T-cell (primary cell): ENCODE data around the gene HELZ2. TPM values are rescaled to one million over a fixed set of nuclear protein-coding genes. Genes with fewer than 3 reads are reported as not detected.

ENCODE experiments used
- ATAC-seq, 4 experiments: fragments of 200-7000 bp in 3 of 4; fragments of 150-1000 bp in 1 of 4; cut with Tn5 transposase; replicated peaks in 1 of 4; 1 replicate in 3 of 4; 2 replicates in 1 of 4; pipeline ENCODE4 v1.10.0; 2021; ENCODE audit warnings: moderate library complexity in 3 of 4, mild to moderate bottlenecking in 2 of 4, moderate number of reproducible peaks in 1 of 4
- CTCF ChIA-PET, 2 donors: fragments of 300-600 bp; sonication (Branson Sonifier 250); formaldehyde crosslinking; loops; one replicate each; lab custom pipeline; 2022; ENCODE audit warnings: antibody characterized with exemption in 2 of 2; lab: Charles Lee
- POLR2A ChIA-PET, 2 donors: fragments of 300-600 bp; sonication (Branson Sonifier 250); formaldehyde crosslinking; loops; one replicate each; lab custom pipeline; 2022; ENCODE audit warnings: antibody characterized with exemption in 2 of 2; lab: Charles Lee
- DNase-seq, 35 experiments: peaks; one replicate each; pipeline versions ENCODE4 v3.0.0 to v3.0.0-alpha.2; 2013 to 2023
- H3K27ac ChIP-seq: one replicate; pipeline ENCODE4 v1.5.1; 2013; ENCODE audit warnings: low read length
- H3K27me3 ChIP-seq, 2 experiments: replicated peaks in 1 of 2; 1 replicate in 1 of 2; 2 replicates in 1 of 2; pipeline versions ENCODE4 v1.6.1 to v1.7.0; 2013; ENCODE audit warnings: low read length in 1 of 2, mixed read lengths in 1 of 2; ENCODE audit not compliant: control insufficient read depth in 2 of 2, insufficient read depth in 2 of 2; ENCODE audit errors: extremely low read depth in 1 of 2
- H3K36me3 ChIP-seq, 2 donors: 1 replicate in 1 of 2; 2 replicates in 1 of 2; pipeline versions ENCODE4 v1.6.1 to v1.7.0; 2013; ENCODE audit warnings: low read length in 1 of 2; ENCODE audit not compliant: control insufficient read depth in 2 of 2, insufficient read depth in 1 of 2; ENCODE audit errors: extremely low read depth in 1 of 2
- H3K4me1 ChIP-seq, 2 experiments: 1 replicate in 1 of 2; 2 replicates in 1 of 2; pipeline versions ENCODE4 v1.6.1 to v1.7.0; 2013; ENCODE audit warnings: low read length in 2 of 2, mixed read lengths in 1 of 2; ENCODE audit not compliant: insufficient read depth in 2 of 2, control insufficient read depth in 1 of 2; ENCODE audit errors: extremely low read depth in 1 of 2
- H3K4me3 ChIP-seq, 2 donors: 1 replicate in 1 of 2; 2 replicates in 1 of 2; pipeline versions ENCODE4 v1.5.1 to v1.7.0; 2013; ENCODE audit warnings: mild to moderate bottlenecking in 2 of 2, low read length in 1 of 2, moderate library complexity in 1 of 2; ENCODE audit not compliant: control insufficient read depth in 1 of 2; ENCODE audit errors: extremely low read depth in 1 of 2
- H3K9me3 ChIP-seq: 2 replicates; pipeline ENCODE4 v1.7.0; 2013
- H3K27ac Mint-ChIP-seq, 2 donors: one replicate each; pipeline ENCODE4 v1.8.0; 2020 to 2021; ENCODE audit warnings: mild to moderate bottlenecking in 2 of 2, mixed read lengths in 2 of 2
- H3K27me3 Mint-ChIP-seq, 2 donors: one replicate each; pipeline ENCODE4 v1.8.0; 2021 to 2022; ENCODE audit warnings: mixed read lengths in 2 of 2
- H3K36me3 Mint-ChIP-seq: one replicate; pipeline ENCODE4 v1.8.0; 2021; ENCODE audit warnings: mixed read lengths
- H3K4me1 Mint-ChIP-seq, 3 donors: one replicate each; pipeline ENCODE4 v1.8.0; 2020 to 2022; ENCODE audit warnings: mixed read lengths in 3 of 3, mild to moderate bottlenecking in 1 of 3
- H3K4me3 Mint-ChIP-seq, 3 donors: one replicate each; pipeline ENCODE4 v1.8.0; 2020 to 2022; ENCODE audit warnings: mild to moderate bottlenecking in 3 of 3, mixed read lengths in 3 of 3, moderate library complexity in 3 of 3
- H3K9me3 Mint-ChIP-seq, 3 donors: one replicate each; pipeline ENCODE4 v1.8.0; 2020 to 2022; ENCODE audit warnings: mixed read lengths in 3 of 3
- WGBS: methylation state at CpG from one replicate; pipeline ENCODE4 v1.1.5; 2013; ENCODE audit warnings: missing lambda C conversion rate; ENCODE audit not compliant: insufficient coverage; 5-methylcytosine and 5-hydroxymethylcytosine counted together
- total RNA-seq, 35 experiments: library from RNA in 6 of 35; stranded (reverse) in 6 of 35; fragments of 120-200 nt in 1 of 35; gene quantifications; one replicate each; pipeline versions ENCODE4 v1.2.1 to v1.2.4 and lab custom pipeline; 2013 to 2026

The HELZ2 gene
- total RNA-seq, 5 donors from 2014 or later (not counting 1 experiment from before 2014, with no cell fraction given): 31.6 to 73.0 (median 43.5) TPM

DNA sequence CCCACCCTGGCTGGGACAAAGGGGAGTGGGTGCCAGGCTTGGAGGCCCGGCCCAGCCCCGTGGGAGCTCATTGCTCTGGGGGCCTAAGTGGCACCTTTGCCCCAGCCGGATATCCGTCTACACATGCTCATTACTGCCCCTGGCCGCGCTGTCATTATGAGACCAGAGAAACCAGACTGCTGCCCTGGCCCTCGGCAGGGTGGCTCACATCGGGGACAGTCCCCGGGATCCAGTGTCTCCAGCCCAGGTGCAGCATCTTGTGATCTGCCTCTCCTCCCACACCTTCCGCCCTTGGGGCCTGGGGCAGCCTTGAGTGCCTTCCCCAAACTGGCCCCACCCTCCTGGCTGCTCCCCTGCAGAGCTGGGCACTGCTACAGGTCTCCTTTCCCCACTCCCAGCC is 31.3 kb downstream of the HELZ2 start:
- no peak overlapping the region for H3K27ac Mint-ChIP-seq
- no peak for DNase-seq
- Histone ChIP-seq H3K4me1 (peaks cover 5 to 29% of the 10 kb centered on the region in 2 experiments), H3K9me3 (no peaks in the 10 kb centered on the region), H3K36me3 (no peaks in the 10 kb centered on the region), H3K27ac (no peak overlapping the region), H3K4me3 (no peak overlapping the region), H3K27me3 (peaks cover 0 to 14% of the 10 kb centered on the region in 2 experiments)
- ChIA-PET POLR2A (no interaction called here), CTCF (no interaction called here)
- H3K4me1 Mint-ChIP-seq: peaks cover 6 to 14% (median 12%) of the 10 kb centered on the region in 3 donors
- no peaks in the 10 kb centered on the region for H3K36me3 Mint-ChIP-seq
- ATAC-seq: no peak
- H3K4me3 Mint-ChIP-seq: no peak overlapping the region
- H3K27me3 Mint-ChIP-seq: peaks cover 0 to 4% of the 10 kb centered on the region in 2 donors
- H3K9me3 Mint-ChIP-seq: no peaks in the 10 kb centered on the region
- WGBS: 69% methylated on average over 10 of the region's 10 CpGs

DNA sequence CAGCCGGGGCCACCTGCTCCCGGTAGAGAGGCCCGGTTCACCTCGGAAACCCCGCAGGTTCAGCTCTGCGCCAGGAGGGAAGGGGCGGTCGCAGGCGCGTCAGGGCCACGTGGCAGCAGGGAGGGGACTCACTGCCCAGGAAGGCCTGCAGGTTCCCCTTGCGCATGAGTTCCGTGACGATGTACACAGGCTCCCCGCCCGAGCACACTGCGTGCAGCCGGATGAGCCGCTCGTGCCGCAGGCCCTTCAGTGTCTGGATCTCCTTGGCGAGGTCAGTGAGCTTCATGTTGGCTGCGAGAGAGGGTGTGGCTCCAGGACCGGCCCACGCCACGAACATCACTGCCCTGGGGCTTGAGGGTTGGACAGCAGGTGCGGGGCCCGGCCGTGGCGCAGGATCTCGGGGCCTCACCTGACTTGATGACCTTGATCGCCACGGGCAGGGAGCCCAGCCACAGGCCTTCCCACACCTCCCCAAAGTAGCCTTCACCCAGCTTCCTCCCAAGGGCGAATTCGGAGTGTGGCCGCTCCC is 31.9 kb downstream of the HELZ2 start:
- Mint-ChIP-seq H3K27me3 (peaks cover 0 to 4% of the 10 kb centered on the region in 2 donors), H3K27ac (no peak overlapping the region), H3K9me3 (no peaks in the 10 kb centered on the region), H3K4me1 (peaks cover 7 to 16% (median 14%) of the 10 kb centered on the region in 3 donors), H3K4me3 (no peak overlapping the region), H3K36me3 (no peaks in the 10 kb centered on the region)
- H3K27me3 ChIP-seq: peaks cover 0 to 10% of the 10 kb centered on the region in 2 experiments
- no peak for DNase-seq
- no peak overlapping the region for H3K27ac ChIP-seq
- no peak overlapping the region for H3K4me3 ChIP-seq
- ATAC-seq: no peak
- no peaks in the 10 kb centered on the region for H3K9me3 ChIP-seq
- POLR2A ChIA-PET: no interaction called here
- CTCF ChIA-PET: interaction anchor here in 1 of 2 donors (0.7 kb wide), 1 partner anchor 36 kb away, joined by 4 read pairs; no protein-coding TSS in a partner anchor
- WGBS: 86% methylated on average over 26 of the region's 36 CpGs
- no peaks in the 10 kb centered on the region for H3K36me3 ChIP-seq
- H3K4me1 ChIP-seq: peaks cover 6 to 35% of the 10 kb centered on the region in 2 experiments

DNA sequence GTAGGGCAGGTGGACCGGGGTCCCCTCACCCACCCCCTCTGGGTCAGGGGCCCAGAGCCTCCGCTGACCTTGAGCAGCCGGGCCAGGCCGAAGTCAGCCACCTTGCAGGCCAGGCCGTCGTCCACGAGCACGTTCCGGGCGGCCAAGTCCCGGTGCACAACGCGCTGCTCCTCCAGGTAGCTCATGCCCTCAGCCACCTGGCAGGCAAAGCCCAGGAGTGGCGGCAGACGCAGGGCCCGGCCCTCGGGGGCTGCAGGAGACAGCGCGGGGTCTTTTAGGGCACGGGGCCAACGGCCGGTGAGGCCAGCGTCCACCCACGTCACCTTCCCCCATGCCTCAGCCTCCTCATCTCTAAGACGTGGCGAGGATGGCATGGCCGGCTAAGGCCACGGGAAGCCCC is 32.7 kb downstream of the HELZ2 start:
- Histone ChIP-seq H3K27ac (no peak overlapping the region), H3K27me3 (peaks cover 0 to 4% of the 10 kb centered on the region in 2 experiments), H3K4me3 (no peak overlapping the region), H3K36me3 (no peaks in the 10 kb centered on the region), H3K9me3 (no peaks in the 10 kb centered on the region), H3K4me1 (peaks cover 7 to 42% of the 10 kb centered on the region in 2 experiments)
- no peaks in the 10 kb centered on the region for H3K9me3 Mint-ChIP-seq
- DNase-seq: no peak
- 92% methylated on average over 28 of the region's 28 CpGs for WGBS
- H3K4me3 Mint-ChIP-seq: no peak overlapping the region
- H3K4me1 Mint-ChIP-seq: peaks cover 10 to 17% (median 14%) of the 10 kb centered on the region in 3 donors
- ATAC-seq: no peak
- no peak overlapping the region for H3K27ac Mint-ChIP-seq
- POLR2A ChIA-PET: interaction anchor here in 1 of 2 donors (0.5 kb wide), 1 partner anchor 217 kb away, joined by 3 read pairs; no protein-coding TSS in a partner anchor
- H3K27me3 Mint-ChIP-seq: no peaks in the 10 kb centered on the region
- CTCF ChIA-PET: no interaction called here
- no peaks in the 10 kb centered on the region for H3K36me3 Mint-ChIP-seq

DNA sequence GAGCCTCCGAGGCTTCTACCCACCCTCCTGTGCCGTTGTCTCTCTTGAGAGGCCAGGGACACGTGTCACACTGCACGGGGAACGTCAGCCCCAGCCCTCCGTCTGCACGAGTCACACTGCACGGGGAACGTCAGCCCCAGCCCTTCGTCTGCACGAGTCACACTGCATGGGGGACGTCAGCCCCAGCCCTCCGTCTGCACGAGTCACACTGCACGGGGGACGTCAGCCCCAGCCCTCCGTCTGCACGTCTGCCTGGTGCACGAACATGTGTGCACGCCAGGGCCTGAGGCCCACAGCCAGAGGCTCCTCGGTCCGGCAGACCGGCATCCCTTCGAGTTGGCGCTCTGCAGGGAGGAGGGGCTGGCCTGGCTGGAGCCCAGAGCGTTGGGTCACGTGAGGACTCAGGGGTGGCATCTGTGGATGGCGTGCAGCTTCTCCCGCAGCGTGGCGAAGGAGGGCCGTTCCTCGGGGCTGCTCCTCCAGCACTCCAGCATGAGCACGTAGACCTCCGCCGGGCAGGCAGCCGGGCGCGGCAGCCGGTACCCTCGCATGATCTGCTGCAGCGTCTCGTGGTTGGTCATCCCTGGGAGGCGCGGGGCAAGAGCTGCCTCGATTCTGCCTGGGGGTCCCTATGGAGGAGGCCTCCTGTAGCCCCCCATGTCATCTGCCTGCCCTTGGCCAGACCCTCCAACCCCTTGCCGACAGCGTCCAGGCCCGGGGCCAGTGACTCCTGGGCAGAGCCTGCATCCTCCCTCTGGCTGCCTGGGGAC is 33.4 kb downstream of the HELZ2 start:
- Histone ChIP-seq H3K4me3 (no peak overlapping the region), H3K9me3 (no peaks in the 10 kb centered on the region), H3K36me3 (no peaks in the 10 kb centered on the region), H3K27ac (no peak overlapping the region), H3K27me3 (peaks cover 0 to 4% of the 10 kb centered on the region in 2 experiments), H3K4me1 (peaks cover 7 to 39% of the 10 kb centered on the region in 2 experiments)
- Mint-ChIP-seq H3K27ac (peak overlapping the region in 1 of 2 donors; percentile 28), H3K36me3 (no peaks in the 10 kb centered on the region), H3K27me3 (no peaks in the 10 kb centered on the region), H3K4me3 (no peak overlapping the region), H3K4me1 (peaks cover 10 to 19% (median 14%) of the 10 kb centered on the region in 3 donors), H3K9me3 (no peaks in the 10 kb centered on the region)
- ChIA-PET POLR2A (interaction anchor here in 1 of 2 donors (0.5 kb wide), 1 partner anchor 218 kb away, joined by 3 read pairs; no protein-coding TSS in a partner anchor), CTCF (no interaction called here)
- DNase-seq: no peak
- ATAC-seq: no peak
- WGBS: 83% methylated on average over 49 of the region's 49 CpGs

DNA sequence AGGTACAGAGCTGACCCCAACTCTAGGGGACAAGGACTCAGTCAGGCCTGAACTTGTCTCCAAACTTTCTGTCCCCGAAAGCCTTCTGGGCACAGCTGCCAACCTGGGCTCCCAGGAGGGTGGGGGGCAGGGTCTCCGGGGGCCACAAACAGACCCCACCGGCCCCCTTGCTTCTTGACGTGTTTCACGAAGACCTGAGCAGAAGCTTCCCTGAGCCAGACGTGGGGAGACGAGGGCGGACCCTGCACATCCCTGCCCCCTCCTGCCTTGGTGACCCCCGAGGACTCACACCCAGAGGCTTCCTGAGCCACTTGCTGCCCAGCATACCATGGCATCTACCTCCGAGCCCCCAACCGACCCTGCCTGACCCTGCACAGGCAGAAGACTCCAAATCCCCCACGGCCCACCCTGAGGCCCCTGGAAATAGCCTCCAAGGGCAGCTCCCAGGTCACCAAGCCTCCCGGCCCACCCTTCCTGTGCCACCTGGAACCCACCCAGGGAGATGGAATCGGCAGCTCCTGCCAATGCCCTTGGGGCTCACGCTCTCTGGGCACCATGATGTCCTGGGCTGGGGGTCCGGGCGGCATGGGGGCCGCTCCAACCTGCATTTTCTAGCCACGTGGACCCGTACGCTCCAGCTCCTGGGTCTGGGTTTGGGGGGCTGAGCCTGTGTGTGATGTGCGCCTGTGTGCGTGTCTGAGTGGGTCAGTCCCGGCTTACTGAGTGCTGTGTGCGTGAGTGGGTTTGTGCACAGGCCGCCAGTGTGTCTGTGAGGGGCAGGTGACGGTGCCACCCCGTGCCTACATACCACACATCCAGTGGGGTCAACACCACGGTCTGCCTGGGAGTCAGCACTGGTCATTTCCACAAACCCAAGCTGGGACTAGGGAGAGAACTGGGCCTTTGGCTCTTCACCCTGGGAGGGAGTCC is 34.3 kb downstream of the HELZ2 start:
- Mint-ChIP-seq H3K4me1 (peaks cover 7 to 17% (median 14%) of the 10 kb centered on the region in 3 donors), H3K27me3 (no peaks in the 10 kb centered on the region), H3K36me3 (no peaks in the 10 kb centered on the region), H3K4me3 (no peak overlapping the region), H3K27ac (peak overlapping the region in 1 of 2 donors; percentile 28), H3K9me3 (no peaks in the 10 kb centered on the region)
- Histone ChIP-seq H3K9me3 (no peaks in the 10 kb centered on the region), H3K27me3 (peaks cover 0 to 4% of the 10 kb centered on the region in 2 experiments), H3K4me3 (no peak overlapping the region), H3K27ac (no peak overlapping the region), H3K36me3 (no peaks in the 10 kb centered on the region), H3K4me1 (peaks cover 7 to 39% of the 10 kb centered on the region in 2 experiments)
- ChIA-PET CTCF (no interaction called here), POLR2A (no interaction called here)
- WGBS: 89% methylated on average over 23 of the region's 29 CpGs
- DNase-seq: no peak
- no peak for ATAC-seq

DNA sequence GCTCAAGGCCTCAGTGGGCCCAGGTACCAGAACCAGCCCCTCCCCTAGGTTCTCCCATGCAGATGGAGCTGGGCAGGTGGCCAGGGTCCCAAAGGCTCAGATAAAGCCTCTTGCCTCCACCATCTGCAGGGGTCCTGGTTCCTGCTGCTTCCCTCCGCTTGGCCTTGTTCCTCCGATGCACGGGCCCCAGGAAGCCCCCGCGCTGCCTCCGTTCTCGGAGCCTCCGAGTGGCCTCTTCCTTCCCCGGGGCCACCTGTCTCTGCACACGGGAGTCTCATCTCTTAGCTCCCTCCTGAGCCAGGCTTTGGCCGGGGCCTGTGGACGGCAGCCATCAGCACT is 35.0 kb downstream of the HELZ2 start:
- Histone ChIP-seq H3K9me3 (no peaks in the 10 kb centered on the region), H3K36me3 (no peaks in the 10 kb centered on the region), H3K27me3 (peaks cover 0 to 4% of the 10 kb centered on the region in 2 experiments), H3K27ac (no peak overlapping the region), H3K4me1 (peaks cover 7 to 39% of the 10 kb centered on the region in 2 experiments), H3K4me3 (no peak overlapping the region)
- no peak overlapping the region for H3K4me3 Mint-ChIP-seq
- ChIA-PET POLR2A (interaction anchor here in 1 of 2 donors (0.5 kb wide), 1 partner anchor 12 kb away, joined by 3 read pairs; no protein-coding TSS in a partner anchor), CTCF (interaction anchor here in 1 of 2 donors (0.6 kb wide), 1 partner anchor 95 kb away, joined by 4 read pairs; no protein-coding TSS in a partner anchor)
- H3K4me1 Mint-ChIP-seq: peaks cover 7 to 17% (median 14%) of the 10 kb centered on the region in 3 donors
- ATAC-seq: no peak
- 94% methylated on average over 10 of the region's 12 CpGs for WGBS
- DNase-seq: no peak
- no peak overlapping the region for H3K27ac Mint-ChIP-seq
- H3K9me3 Mint-ChIP-seq: no peaks in the 10 kb centered on the region
- H3K36me3 Mint-ChIP-seq: no peaks in the 10 kb centered on the region
- no peaks in the 10 kb centered on the region for H3K27me3 Mint-ChIP-seq
